Endothelial cell of umbilical vein (primary cell): Measurements from ENCODE around the gene CDC42EP5. TPM values are rescaled to one million over a fixed set of nuclear protein-coding genes. Genes with fewer than 3 reads are reported as not detected.

Experiments
- BruUV-seq: library from RNA; stranded (reverse); fragments of 400-500 nt; replicated peaks from 2 replicates; lab custom pipeline; 2021; lab: Mats Ljungman, UMichigan
- CTCF ChIA-PET: fragments of 300-600, 350-600 bp; sonication (Branson Sonifier 250); formaldehyde crosslinking; loops from one replicate; lab custom pipeline; 2021; ENCODE audit warnings: antibody characterized with exemption, inconsistent platforms; lab: Charles Lee
- POLR2A ChIA-PET: fragments of 300-600, 350-600 bp; sonication (Branson Sonifier 250); formaldehyde crosslinking; loops from one replicate; lab custom pipeline; 2021; ENCODE audit warnings: antibody characterized with exemption, inconsistent platforms; lab: Charles Lee
- DNase-seq: peaks from one replicate; pipeline ENCODE4 v3.0.0-alpha.2; 2011; ENCODE audit warnings: low read depth, low spot score
- FAIRE-seq: peaks from 2 replicates; lab custom pipeline; 2011; peaks lifted over from hg19 to GRCh38; lab: Jason Lieb, UNC
- H2AFZ ChIP-seq: 2 replicates; pipeline ENCODE4 v1.6.0; 2012; ENCODE audit warnings: low read depth, low read length, control low read depth, inconsistent platforms
- H3K27ac ChIP-seq: 2 replicates; pipeline ENCODE4 v1.5.1; 2011; ENCODE audit warnings: low read depth, mild to moderate bottlenecking, control low read depth, low read length, moderate library complexity; ENCODE audit not compliant: insufficient read depth
- H3K27me3 ChIP-seq, 2 experiments: 2 replicates each; pipeline versions ENCODE4 v1.6.0 to v1.6.1; 2011; ENCODE audit warnings: low read length in 2 of 2, mixed read lengths in 1 of 2; ENCODE audit not compliant: control insufficient read depth in 2 of 2, insufficient read depth in 2 of 2
- H3K36me3 ChIP-seq, 2 experiments: 2 replicates in 1 of 2; 3 replicates in 1 of 2; pipeline ENCODE4 v1.5.1; 2011; ENCODE audit warnings: low read length in 2 of 2, mild to moderate bottlenecking in 1 of 2, moderate library complexity in 1 of 2; ENCODE audit not compliant: control insufficient read depth in 2 of 2, insufficient read depth in 2 of 2; ENCODE audit errors: extremely low read depth in 1 of 2
- H3K4me1 ChIP-seq: 3 replicates; pipeline ENCODE4 v1.5.1; 2011; ENCODE audit warnings: mild to moderate bottlenecking, low read length; ENCODE audit not compliant: control insufficient read depth, insufficient read depth; ENCODE audit errors: extremely low read depth
- H3K4me2 ChIP-seq: 2 replicates; pipeline ENCODE4 v1.6.1; 2011; ENCODE audit warnings: low read length, control low read depth, mixed read lengths; ENCODE audit not compliant: insufficient read depth
- H3K4me3 ChIP-seq, 3 experiments: fragments of 200-600 bp in 1 of 3; sonication (generic), shearing (Covaris generic) in 1 of 3; replicated peaks in 1 of 3; 2 replicates each; pipeline ENCODE4 v1.5.1; 2011 to 2016; ENCODE audit warnings: control low read depth in 3 of 3, low read length in 3 of 3, mild to moderate bottlenecking in 2 of 3, inconsistent platforms in 1 of 3, low read depth in 1 of 3, moderate library complexity in 1 of 3; ENCODE audit not compliant: insufficient read depth in 1 of 3
- H3K79me2 ChIP-seq: 2 replicates; pipeline ENCODE4 v1.6.0; 2012; ENCODE audit warnings: low read length, inconsistent platforms; ENCODE audit not compliant: control insufficient read depth, insufficient read depth
- H3K9ac ChIP-seq: replicated peaks from 2 replicates; pipeline ENCODE3; 2011; ENCODE audit warnings: low read length, control low read depth; ENCODE audit not compliant: insufficient read depth; ENCODE audit errors: extremely low read depth
- H3K9me1 ChIP-seq: replicated peaks from 3 replicates; pipeline ENCODE4 v1.6.0; 2011; ENCODE audit warnings: mild to moderate bottlenecking, low read length; ENCODE audit not compliant: control insufficient read depth, insufficient read depth; ENCODE audit errors: extremely low read depth
- H3K9me3 ChIP-seq: replicated peaks from 2 replicates; pipeline ENCODE4 v1.5.1; 2012; ENCODE audit warnings: low read length, inconsistent platforms; ENCODE audit not compliant: control insufficient read depth, insufficient read depth
- H4K20me1 ChIP-seq: replicated peaks from 2 replicates; pipeline ENCODE3; 2011; ENCODE audit warnings: mild to moderate bottlenecking, low read length; ENCODE audit not compliant: control insufficient read depth, insufficient read depth; ENCODE audit errors: extremely low read depth
- CTCF ChIP-seq, 2 donors: IDR thresholded peaks; 1 replicate in 1 of 2; 2 replicates in 1 of 2; pipeline ENCODE4 v1.5.1; 2011; ENCODE audit warnings: low read length in 2 of 2, mild to moderate bottlenecking in 2 of 2, moderate library complexity in 2 of 2, control low read depth in 1 of 2, inconsistent platforms in 1 of 2, low read depth in 1 of 2; ENCODE audit not compliant: insufficient read depth in 1 of 2; ENCODE audit errors: extremely low read depth in 1 of 2
- EZH2 ChIP-seq: IDR thresholded peaks from 2 replicates; pipeline ENCODE4 v1.6.1; 2012; ENCODE audit warnings: borderline replicate concordance, low read depth, mild to moderate bottlenecking, moderate library complexity, low read length, inconsistent platforms; ENCODE audit not compliant: severe bottlenecking
- FOS ChIP-seq: IDR thresholded peaks from 2 replicates; pipeline ENCODE4 v1.6.1; 2011; ENCODE audit warnings: mild to moderate bottlenecking, low read length, moderate library complexity, borderline replicate concordance; ENCODE audit not compliant: insufficient read depth
- GATA2 ChIP-seq: IDR thresholded peaks from 2 replicates; pipeline ENCODE4 v1.7.0; 2011; ENCODE audit warnings: low read depth, mild to moderate bottlenecking, moderate library complexity, mixed read lengths, low read length; ENCODE audit not compliant: insufficient read length, insufficient read depth
- JUN ChIP-seq: IDR thresholded peaks from 2 replicates; pipeline ENCODE4 v1.6.1; 2011; ENCODE audit warnings: borderline replicate concordance, low read depth; ENCODE audit not compliant: insufficient read length, insufficient read depth
- MAX ChIP-seq: IDR thresholded peaks from 2 replicates; pipeline ENCODE4 v1.6.1; 2011; ENCODE audit not compliant: insufficient read depth, insufficient read length
- MYC ChIP-seq: IDR thresholded peaks from one replicate; pipeline ENCODE4 v1.6.1; 2011; ENCODE audit warnings: mild to moderate bottlenecking, low read depth, low read length
- POLR2A ChIP-seq: IDR thresholded peaks from 2 replicates; pipeline ENCODE4 v1.6.1; 2012; ENCODE audit warnings: low read depth, mild to moderate bottlenecking, control low read depth, low read length
- POLR2AphosphoS5 ChIP-seq: IDR thresholded peaks from 2 replicates; pipeline ENCODE4 v1.6.1; 2012; ENCODE audit warnings: low read depth, mild to moderate bottlenecking, control low read depth, low read length, moderate library complexity; ENCODE audit not compliant: insufficient read depth
- dilution Hi-C: fragments of 300-500 bp; cut with MboI; formaldehyde crosslinking; loops from one replicate; pipeline ENCODE4 v1.15.0; 2019; ENCODE audit warnings: low sequenced_read_pairs; ENCODE audit not compliant: extremely low pct_ligation_motif_present
- intact Hi-C: fragments of 100-400 bp; cut with micrococcal nuclease; formaldehyde crosslinking; loops from one replicate; pipeline ENCODE4 v1.10.0; 2022
- polyA plus RNA-seq, 4 experiments: library from polyadenylated mRNA; depleted of rRNA in 3 of 4; stranded (reverse) in 3 of 4; unstranded in 1 of 4; fragments of >200 nt; gene quantifications; 2 replicates each; pipeline versions ENCODE4 v1.2.1 to v1.2.3, GENCODE V29; 2011 to 2012; ENCODE audit warnings: missing spikeins in 1 of 4
- total RNA-seq: library from RNA; stranded (reverse); gene quantifications from 2 replicates; pipeline ENCODE4 v1.2.3, GENCODE V29; 2021

Gene CDC42EP5
- total and polyA plus RNA-seq, 2 donors (not counting 3 experiments of a cell fraction or from before 2014, with no cell fraction given) = 37.3 to 85.5 TPM

DNA sequence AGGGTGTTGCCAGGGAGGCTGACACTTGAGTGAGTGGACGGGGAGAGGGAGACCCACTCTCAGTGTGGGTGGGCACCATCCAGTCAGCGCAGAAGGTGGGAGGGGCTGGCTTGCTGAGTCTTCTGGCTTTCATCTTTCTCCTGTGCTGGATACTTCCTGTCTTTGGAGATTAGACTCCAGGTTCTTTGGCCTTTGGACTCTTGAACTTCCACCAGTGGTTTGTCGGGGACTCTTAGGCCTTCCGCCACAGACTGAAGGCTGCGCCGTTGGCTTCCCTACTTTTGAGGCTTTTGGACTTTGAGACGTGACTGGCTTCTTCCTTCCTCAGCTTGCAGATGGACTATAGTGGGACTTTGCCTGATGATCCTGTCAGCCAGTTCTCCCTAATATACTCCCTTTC, 28.4 kb downstream of the CDC42EP5 start:
- dilution Hi-C loops = no loop called here
- Histone ChIP-seq H4K20me1 (no peaks in the 10 kb centered on the region), H3K4me1 (peaks cover 7% of the 10 kb centered on the region), H2AFZ (no peak overlapping the region), H3K9ac (no peak overlapping the region), H3K4me3 (no peak overlapping the region), H3K4me2 (no peak overlapping the region), H3K79me2 (peaks cover 22% of the 10 kb centered on the region), H3K27ac (no peak overlapping the region), H3K27me3 (no peaks in the 10 kb centered on the region), H3K36me3 (peaks cover 0 to 3% of the 10 kb centered on the region in 2 experiments), H3K9me3 (no peaks in the 10 kb centered on the region), H3K9me1 (no peaks in the 10 kb centered on the region)
- DNase-seq (no peak), FAIRE-seq (no peak)
- ChIA-PET POLR2A (no interaction called here), CTCF (no interaction called here)
- intact Hi-C loops = loop anchor here (5.0 kb wide), 1 partner anchor 242 kb away; the partner anchor contains the start of gene RPS9
- no peak for TF ChIP-seq JUN
- BruUV-seq = no TSS peak

DNA sequence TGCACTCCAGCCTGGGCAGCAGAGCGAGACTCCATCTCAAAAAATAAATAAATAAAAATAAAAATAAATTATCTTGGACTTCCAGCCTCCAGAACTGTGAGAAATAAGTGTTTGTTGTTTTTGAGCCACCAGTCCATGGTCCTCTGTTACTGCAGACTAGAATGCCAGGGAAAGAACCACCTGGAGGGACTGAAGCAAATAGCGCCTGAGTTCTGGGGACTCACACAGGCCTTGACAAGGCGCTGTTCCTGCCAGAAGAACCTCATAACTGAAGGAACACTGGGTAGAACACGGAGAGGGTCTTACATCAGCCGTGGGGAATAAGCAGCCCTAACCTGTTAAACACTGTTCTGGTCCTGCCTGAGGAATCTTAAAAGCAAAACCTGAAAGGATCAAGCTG, 32.5 kb downstream of the CDC42EP5 start:
- Histone ChIP-seq H3K79me2 (no peaks in the 10 kb centered on the region), H2AFZ (no peak overlapping the region), H3K4me2 (no peak overlapping the region), H3K9ac (no peak overlapping the region), H3K27ac (no peak overlapping the region), H3K27me3 (no peaks in the 10 kb centered on the region), H3K4me1 (no peaks in the 10 kb centered on the region), H3K9me1 (no peaks in the 10 kb centered on the region), H4K20me1 (no peaks in the 10 kb centered on the region), H3K36me3 (peaks cover 0 to 3% of the 10 kb centered on the region in 2 experiments), H3K4me3 (no peak overlapping the region), H3K9me3 (no peaks in the 10 kb centered on the region)
- no TSS peak for BruUV-seq
- intact Hi-C loops = no loop called here
- DNase-seq (no peak), FAIRE-seq (no peak)
- POLR2A ChIA-PET = no interaction called here
- dilution Hi-C loops = no loop called here
- CTCF ChIA-PET = interaction anchor here (1.0 to 3.2 kb wide), 3 partner anchors 8 to 11 kb away, joined by 3 to 21 read pairs (median 9); partner anchors contain the start of gene LENG8
- TF ChIP-seq FOS = no peak
- no peak for TF ChIP-seq JUN
- no peak for TF ChIP-seq EZH2
- no peak for TF ChIP-seq POLR2AphosphoS5
- TF ChIP-seq CTCF (IDR thresholded peaks at IDR 0.05; ENCODE audit: extremely low read depth in 1 of 2, insufficient read depth in 1 of 2, low read depth in 1 of 2, low read length in 2 of 2) = no peak
- TF ChIP-seq GATA2 = no peak
- no peak for TF ChIP-seq POLR2A
- no peak for TF ChIP-seq MYC
- no peak for TF ChIP-seq MAX
